Measurements from ENCODE around the gene ZNF710.

The ZNF710 gene

DNA sequence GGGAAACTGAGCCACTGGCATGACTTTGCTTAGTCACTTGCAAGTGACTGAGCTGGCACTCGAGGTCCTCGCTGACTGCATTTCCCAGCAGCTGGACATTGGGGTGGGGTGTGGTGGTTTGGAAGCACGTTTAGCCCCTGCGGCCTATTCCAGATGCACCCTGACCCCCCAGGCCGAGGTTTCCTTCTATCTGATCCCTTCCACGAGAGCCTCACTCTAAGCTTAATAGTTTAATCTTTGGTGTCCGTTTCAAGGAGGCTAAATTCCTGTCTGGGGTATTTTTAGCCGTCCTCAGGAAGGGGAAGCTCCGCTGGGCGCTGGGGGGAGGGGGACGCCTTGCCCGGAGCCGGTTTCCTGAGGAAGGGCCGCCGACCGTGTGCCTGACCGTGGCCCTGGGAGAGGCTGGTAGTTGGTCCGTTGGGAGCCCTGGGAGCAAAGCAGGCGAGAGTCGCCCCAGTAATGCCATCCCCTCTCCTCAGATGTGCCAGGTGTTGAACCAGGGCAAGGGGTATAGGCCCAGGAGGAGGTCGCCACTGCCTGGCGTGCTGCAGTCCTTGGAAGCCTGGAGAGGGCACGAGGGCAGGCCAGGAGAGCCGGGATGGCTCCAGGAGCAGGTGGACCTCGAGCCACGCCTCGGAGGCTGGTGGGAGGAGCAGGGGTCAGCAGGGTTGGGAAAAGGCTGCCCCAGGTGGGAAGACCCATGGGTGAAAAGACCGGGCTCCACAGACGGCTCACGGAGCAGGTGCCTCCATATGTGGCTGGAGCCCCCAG, 64.0 kb downstream of the ZNF710 start:
- DNase-seq (no peak), ATAC-seq (ENCODE audit: insufficient read depth, low read depth) (no peak)
- H2AFZ ChIP-seq (ENCODE audit: low read depth, low read length) = no peak overlapping the region
- H3K27ac ChIP-seq (ENCODE audit: low read length) = no peak overlapping the region
- H3K36me3 ChIP-seq (ENCODE audit: insufficient read depth, low read length) = peaks cover 20% of the 10 kb centered on the region
- H3K9ac ChIP-seq (ENCODE audit: low read depth, low read length) = no peak overlapping the region
- H4K20me1 ChIP-seq (ENCODE audit: insufficient read depth, low read length) = peaks cover 12% of the 10 kb centered on the region
- TF ChIP-seq, protein P1, sequence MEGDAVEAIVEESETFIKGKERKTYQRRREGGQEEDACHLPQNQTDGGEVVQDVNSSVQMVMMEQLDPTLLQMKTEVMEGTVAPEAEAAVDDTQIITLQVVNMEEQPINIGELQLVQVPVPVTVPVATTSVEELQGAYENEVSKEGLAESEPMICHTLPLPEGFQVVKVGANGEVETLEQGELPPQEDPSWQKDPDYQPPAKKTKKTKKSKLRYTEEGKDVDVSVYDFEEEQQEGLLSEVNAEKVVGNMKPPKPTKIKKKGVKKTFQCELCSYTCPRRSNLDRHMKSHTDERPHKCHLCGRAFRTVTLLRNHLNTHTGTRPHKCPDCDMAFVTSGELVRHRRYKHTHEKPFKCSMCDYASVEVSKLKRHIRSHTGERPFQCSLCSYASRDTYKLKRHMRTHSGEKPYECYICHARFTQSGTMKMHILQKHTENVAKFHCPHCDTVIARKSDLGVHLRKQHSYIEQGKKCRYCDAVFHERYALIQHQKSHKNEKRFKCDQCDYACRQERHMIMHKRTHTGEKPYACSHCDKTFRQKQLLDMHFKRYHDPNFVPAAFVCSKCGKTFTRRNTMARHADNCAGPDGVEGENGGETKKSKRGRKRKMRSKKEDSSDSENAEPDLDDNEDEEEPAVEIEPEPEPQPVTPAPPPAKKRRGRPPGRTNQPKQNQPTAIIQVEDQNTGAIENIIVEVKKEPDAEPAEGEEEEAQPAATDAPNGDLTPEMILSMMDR (IDR thresholded peaks at IDR 0.05; ENCODE audit: borderline replicate concordance, extremely low read depth, low read length, poor library complexity, severe bottlenecking) = no peak
- no peak for TF ChIP-seq EZH2 (IDR thresholded peaks at IDR 0.05; ENCODE audit: borderline replicate concordance, low read depth, low read length, severe bottlenecking)
- H3K4me2 ChIP-seq (ENCODE audit: insufficient read depth, low read length) = no peak overlapping the region
- no peaks in the 10 kb centered on the region for H3K27me3 ChIP-seq (ENCODE audit: insufficient read depth, low read length, poor library complexity)
- no peak overlapping the region for H3K4me3 ChIP-seq (ENCODE audit: low read depth in 1 of 2, low read length in 2 of 2)
- H3K79me2 ChIP-seq (ENCODE audit: insufficient read depth, low read length) = peaks cover 2% of the 10 kb centered on the region; the same call in 1 of the 2 replicates
- no peaks in the 10 kb centered on the region for H3K4me1 ChIP-seq (ENCODE audit: insufficient read depth, low read length)
- H3K9me3 ChIP-seq (ENCODE audit: insufficient read depth, low read length, severe bottlenecking) = no peaks in the 10 kb centered on the region

- ATAC-seq (ENCODE audit: insufficient read depth, low read depth) (no peak), DNase-seq (no peak)
- no peaks in the 10 kb centered on the region for H3K27me3 ChIP-seq (ENCODE audit: insufficient read depth, low read length, poor library complexity)
- H3K9ac ChIP-seq (ENCODE audit: low read depth, low read length) = no peak overlapping the region
- TF ChIP-seq, protein P1 (IDR thresholded peaks at IDR 0.05; ENCODE audit: borderline replicate concordance, extremely low read depth, low read length, poor library complexity, severe bottlenecking) = no peak
- no peak for TF ChIP-seq EZH2 (IDR thresholded peaks at IDR 0.05; ENCODE audit: borderline replicate concordance, low read depth, low read length, severe bottlenecking)
- H4K20me1 ChIP-seq (ENCODE audit: insufficient read depth, low read length) = peaks cover 12% of the 10 kb centered on the region
- peaks cover 20% of the 10 kb centered on the region for H3K36me3 ChIP-seq (ENCODE audit: insufficient read depth, low read length)
- no peak overlapping the region for H2AFZ ChIP-seq (ENCODE audit: low read depth, low read length)
- H3K4me3 ChIP-seq (ENCODE audit: low read depth in 1 of 2, low read length in 2 of 2) = no peak overlapping the region
- no peaks in the 10 kb centered on the region for H3K4me1 ChIP-seq (ENCODE audit: insufficient read depth, low read length)
- H3K4me2 ChIP-seq (ENCODE audit: insufficient read depth, low read length) = no peak overlapping the region
- no peaks in the 10 kb centered on the region for H3K9me3 ChIP-seq (ENCODE audit: insufficient read depth, low read length, severe bottlenecking)
- H3K79me2 ChIP-seq (ENCODE audit: insufficient read depth, low read length) = peaks cover 2% of the 10 kb centered on the region; the same call in 1 of the 2 replicates
- H3K27ac ChIP-seq (ENCODE audit: low read length) = no peak overlapping the region
These were observed 64.5 kb downstream of the ZNF710 start for GRCh38 chr15:90065682-90066049.

DNA sequence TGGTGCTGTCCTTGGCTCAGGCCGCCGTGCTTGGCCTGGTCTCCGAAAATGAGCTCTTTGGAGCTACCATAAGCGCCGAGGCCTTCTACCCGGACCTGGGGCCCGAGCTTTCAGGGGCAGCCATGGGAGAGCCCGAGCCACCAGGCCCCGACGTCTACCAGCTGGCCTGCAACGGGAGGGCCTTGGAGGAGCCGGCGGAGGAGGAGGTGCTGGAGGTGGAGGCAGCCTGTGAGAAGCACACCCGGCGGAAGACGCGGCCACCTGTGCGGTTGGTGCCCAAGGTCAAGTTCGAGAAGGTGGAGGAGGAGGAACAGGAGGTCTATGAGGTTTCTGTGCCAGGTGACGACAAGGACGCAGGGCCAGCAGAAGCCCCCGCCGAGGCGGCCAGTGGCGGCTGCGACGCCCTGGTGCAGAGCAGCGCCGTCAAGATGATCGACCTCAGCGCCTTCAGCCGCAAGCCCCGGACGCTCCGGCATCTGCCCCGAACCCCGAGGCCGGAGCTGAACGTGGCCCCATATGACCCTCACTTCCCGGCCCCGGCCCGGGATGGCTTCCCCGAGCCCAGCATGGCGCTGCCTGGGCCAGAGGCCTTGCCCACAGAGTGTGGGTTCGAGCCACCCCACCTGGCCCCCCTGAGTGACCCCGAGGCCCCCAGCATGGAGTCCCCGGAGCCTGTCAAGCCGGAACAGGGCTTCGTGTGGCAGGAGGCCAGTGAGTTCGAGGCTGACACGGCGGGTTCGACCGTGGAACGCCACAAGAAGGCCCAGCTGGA, 66.2 kb downstream of the ZNF710 start:
- Histone ChIP-seq H4K20me1 (ENCODE audit: insufficient read depth, low read length) (peaks cover 5% of the 10 kb centered on the region; the same call in 1 of the 2 replicates), H3K36me3 (ENCODE audit: insufficient read depth, low read length) (peaks cover 24% of the 10 kb centered on the region), H3K4me1 (ENCODE audit: insufficient read depth, low read length) (no peaks in the 10 kb centered on the region), H3K79me2 (ENCODE audit: insufficient read depth, low read length) (no peaks in the 10 kb centered on the region), H3K9me3 (ENCODE audit: insufficient read depth, low read length, severe bottlenecking) (no peaks in the 10 kb centered on the region), H3K27ac (ENCODE audit: low read length) (no peak overlapping the region), H2AFZ (ENCODE audit: low read depth, low read length) (no peak overlapping the region), H3K4me3 (ENCODE audit: low read depth in 1 of 2, low read length in 2 of 2) (no peak overlapping the region), H3K9ac (ENCODE audit: low read depth, low read length) (no peak overlapping the region), H3K4me2 (ENCODE audit: insufficient read depth, low read length) (no peak overlapping the region), H3K27me3 (ENCODE audit: insufficient read depth, low read length, poor library complexity) (no peaks in the 10 kb centered on the region)
- TF ChIP-seq, protein P1 (IDR thresholded peaks at IDR 0.05; ENCODE audit: borderline replicate concordance, extremely low read depth, low read length, poor library complexity, severe bottlenecking) = no peak
- no peak for TF ChIP-seq EZH2 (IDR thresholded peaks at IDR 0.05; ENCODE audit: borderline replicate concordance, low read depth, low read length, severe bottlenecking)
- no peak for ATAC-seq (ENCODE audit: insufficient read depth, low read depth)
- DNase-seq = no peak

Measured in DND-41 (cell line).